Skeletal muscle satellite cell (primary cell): ENCODE results near the gene OR6C74. TPM values are rescaled to one million over a fixed set of nuclear protein-coding genes. Genes with fewer than 3 reads are reported as not detected.

Source experiments
- H3K27me3 ChIP-seq: 2 replicates; pipeline ENCODE4 v1.7.0; 2013; ENCODE audit warnings: low read length; ENCODE audit not compliant: control insufficient read depth, insufficient read depth
- H3K36me3 ChIP-seq: 2 replicates; pipeline ENCODE4 v1.7.0; 2013; ENCODE audit warnings: mild to moderate bottlenecking, control low read depth, low read length; ENCODE audit not compliant: insufficient read depth
- H3K4me1 ChIP-seq: 2 replicates; pipeline ENCODE4 v1.7.0; 2013; ENCODE audit warnings: low read length; ENCODE audit not compliant: control insufficient read depth, insufficient read depth
- H3K4me2 ChIP-seq: 2 replicates; pipeline ENCODE4 v1.7.0; 2013; ENCODE audit warnings: mild to moderate bottlenecking, low read length
- H3K4me3 ChIP-seq: 2 replicates; pipeline ENCODE4 v1.7.0; 2013; ENCODE audit warnings: low read length
- H3K9ac ChIP-seq: 2 replicates; pipeline ENCODE4 v1.7.0; 2013; ENCODE audit warnings: mild to moderate bottlenecking, low read depth, low read length, moderate library complexity
- H3K9me3 ChIP-seq: replicated peaks from 2 replicates; pipeline ENCODE4 v1.7.0; 2013; ENCODE audit warnings: mild to moderate bottlenecking, control low read depth, low read length
- total RNA-seq: library from RNA; depleted of rRNA; stranded (reverse); fragments of >200 nt; gene quantifications from 2 replicates; pipeline ENCODE4 v1.2.3, GENCODE V29; 2012; rRNA removed

The OR6C74 gene
- not detected in 2 replicates for total RNA-seq

- H3K4me3 ChIP-seq: no peak within 1 kb of the TSS
- no peaks in the 10 kb centered on the region for H3K9me3 ChIP-seq
- H3K27me3 ChIP-seq: peaks cover 17% of the 10 kb centered on the region
- no peak within 1 kb of the TSS for H3K9ac ChIP-seq
- no peak within 1 kb of the TSS for H3K4me2 ChIP-seq
- H3K36me3 ChIP-seq: no peaks in the 10 kb centered on the region
- no peaks in the 10 kb centered on the region for H3K4me1 ChIP-seq
These were observed at the start of gene OR6C74 for GRCh38 chr12:55244309-55244708. Gene OR6C74, plus strand, starts transcription at chr12:55244609. Its CDS starts 2,679 bp downstream, at chr12:55247288.

GRCh38 chr12:55220725-55221124 is 23.7 kb upstream of the OR6C74 start, which contains the start of gene OR10A7:
Gene OR10A7, plus strand, starts transcription at chr12:55221025. Its CDS starts 0 bp downstream, at chr12:55221025.
- H3K36me3 ChIP-seq: no peaks in the 10 kb centered on the region
- no peaks in the 10 kb centered on the region for H3K9me3 ChIP-seq
- H3K4me1 ChIP-seq: no peaks in the 10 kb centered on the region
- no peak within 1 kb of the TSS for H3K9ac ChIP-seq
- no peak within 1 kb of the TSS for H3K4me2 ChIP-seq
- peaks cover 2% of the 10 kb centered on the region for H3K27me3 ChIP-seq
- H3K4me3 ChIP-seq: no peak within 1 kb of the TSS

GRCh38 chr12:55226523-55226922 is 17.9 kb upstream of the OR6C74 start:
- H3K36me3 ChIP-seq: no peaks in the 10 kb centered on the region
- no peak overlapping the region for H3K9ac ChIP-seq
- H3K4me1 ChIP-seq: no peaks in the 10 kb centered on the region
- H3K27me3 ChIP-seq: peaks cover 8% of the 10 kb centered on the region
- no peaks in the 10 kb centered on the region for H3K9me3 ChIP-seq
- H3K4me3 ChIP-seq: no peak overlapping the region
- no peak overlapping the region for H3K4me2 ChIP-seq

GRCh38 chr12:55227643-55228042 is 16.8 kb upstream of the OR6C74 start:
- Histone ChIP-seq H3K4me3 (no peak overlapping the region), H3K36me3 (no peaks in the 10 kb centered on the region), H3K9ac (no peak overlapping the region)

GRCh38 chr12:55246159-55246558 is 1.8 kb downstream of the OR6C74 start:
- Histone ChIP-seq H3K4me3 (no peak overlapping the region), H3K27me3 (peaks cover 22% of the 10 kb centered on the region), H3K36me3 (no peaks in the 10 kb centered on the region), H3K9me3 (no peaks in the 10 kb centered on the region), H3K4me1 (no peaks in the 10 kb centered on the region), H3K9ac (no peak overlapping the region), H3K4me2 (no peak overlapping the region)

More at GRCh38 chr12:55227643-55228042, 16.8 kb upstream of the OR6C74 start:
- H3K4me1 ChIP-seq: no peaks in the 10 kb centered on the region
- peaks cover 8% of the 10 kb centered on the region for H3K27me3 ChIP-seq
- H3K9me3 ChIP-seq: no peaks in the 10 kb centered on the region
- no peak overlapping the region for H3K4me2 ChIP-seq

- Histone ChIP-seq H3K9me3 (no peaks in the 10 kb centered on the region), H3K9ac (no peak overlapping the region), H3K4me2 (no peak overlapping the region), H3K36me3 (no peaks in the 10 kb centered on the region), H3K4me1 (no peaks in the 10 kb centered on the region), H3K4me3 (no peak overlapping the region), H3K27me3 (peaks cover 22% of the 10 kb centered on the region)
These were observed 6.5 kb downstream of the OR6C74 start for GRCh38 chr12:55250944-55251343.

- no peaks in the 10 kb centered on the region for H3K4me1 ChIP-seq
- H3K9ac ChIP-seq: no peak overlapping the region
- no peak overlapping the region for H3K4me3 ChIP-seq
- H3K36me3 ChIP-seq: no peaks in the 10 kb centered on the region
- no peak overlapping the region for H3K4me2 ChIP-seq
- H3K9me3 ChIP-seq: no peaks in the 10 kb centered on the region
- H3K27me3 ChIP-seq: peaks cover 9% of the 10 kb centered on the region
These were observed 8.9 kb downstream of the OR6C74 start for GRCh38 chr12:55253281-55253680.

- H3K4me3 ChIP-seq: no peak overlapping the region
- no peaks in the 10 kb centered on the region for H3K9me3 ChIP-seq
- H3K36me3 ChIP-seq: no peaks in the 10 kb centered on the region
These were observed 12.4 kb downstream of the OR6C74 start for GRCh38 chr12:55256831-55257230.

GRCh38 chr12:55258303-55258702 is 13.9 kb downstream of the OR6C74 start:
- H3K4me3 ChIP-seq: no peak overlapping the region
- H3K4me1 ChIP-seq: no peaks in the 10 kb centered on the region
- no peak overlapping the region for H3K4me2 ChIP-seq
- no peak overlapping the region for H3K9ac ChIP-seq
- no peaks in the 10 kb centered on the region for H3K9me3 ChIP-seq
- H3K36me3 ChIP-seq: no peaks in the 10 kb centered on the region
- H3K27me3 ChIP-seq: no peaks in the 10 kb centered on the region

More at GRCh38 chr12:55256831-55257230, 12.4 kb downstream of the OR6C74 start:
- Histone ChIP-seq H3K4me1 (no peaks in the 10 kb centered on the region), H3K4me2 (no peak overlapping the region), H3K27me3 (no peaks in the 10 kb centered on the region), H3K9ac (no peak overlapping the region)

- Histone ChIP-seq H3K36me3 (no peaks in the 10 kb centered on the region), H3K9ac (no peak overlapping the region), H3K4me2 (no peak overlapping the region), H3K4me1 (no peaks in the 10 kb centered on the region), H3K4me3 (no peak overlapping the region), H3K9me3 (no peaks in the 10 kb centered on the region), H3K27me3 (no peaks in the 10 kb centered on the region)
These were observed 36.6 kb downstream of the OR6C74 start for GRCh38 chr12:55280991-55281390.

- no peaks in the 10 kb centered on the region for H3K4me1 ChIP-seq
- H3K4me2 ChIP-seq: no peak overlapping the region
These were observed 45.6 kb downstream of the OR6C74 start for GRCh38 chr12:55289999-55290398.

More at GRCh38 chr12:55289999-55290398, 45.6 kb downstream of the OR6C74 start:
- H3K36me3 ChIP-seq: no peaks in the 10 kb centered on the region
- no peak overlapping the region for H3K9ac ChIP-seq
- H3K4me3 ChIP-seq: no peak overlapping the region
- H3K27me3 ChIP-seq: no peaks in the 10 kb centered on the region
- H3K9me3 ChIP-seq: no peaks in the 10 kb centered on the region
